Caco-2 (cell line): ENCODE results near the gene SYPL1. TPM values are rescaled to one million over a fixed set of nuclear protein-coding genes. Genes with fewer than 3 reads are reported as not detected.

Experiments
- BruUV-seq: library from RNA; stranded (reverse); fragments of 400-500 nt; replicated peaks from 2 replicates; lab custom pipeline; 2021; lab: Mats Ljungman, UMichigan
- CTCF ChIA-PET: fragments of 300-600 bp; sonication (Branson Sonifier 250); formaldehyde crosslinking; loops from one replicate; lab custom pipeline; 2022; ENCODE audit warnings: antibody characterized with exemption; lab: Charles Lee
- POLR2A ChIA-PET: fragments of 300-600 bp; sonication (Branson Sonifier 250); formaldehyde crosslinking; loops from one replicate; lab custom pipeline; 2022; ENCODE audit warnings: antibody characterized with exemption; lab: Charles Lee
- DNase-seq, 2 experiments: peaks; one replicate each; pipeline versions ENCODE4 v3.0.0 to v3.0.0-alpha.2; 2020 to 2022
- H3K27me3 ChIP-seq: replicated peaks from 2 replicates; pipeline ENCODE4 v1.6.0; 2011; ENCODE audit warnings: low read length; ENCODE audit not compliant: control insufficient read depth, insufficient read depth
- H3K36me3 ChIP-seq: 2 replicates; pipeline ENCODE4 v1.5.1; 2011; ENCODE audit warnings: low read length; ENCODE audit not compliant: control insufficient read depth, insufficient read depth
- H3K4me1 ChIP-seq: fragments of 250-450 bp; sonication (Bioruptor Pico); 2 replicates; pipeline ENCODE4 v1.5.1; 2020; ENCODE audit warnings: mild to moderate bottlenecking
- H3K4me3 ChIP-seq: 2 replicates; pipeline ENCODE4 v1.5.1; 2011; ENCODE audit warnings: low read depth, mild to moderate bottlenecking, control low read depth, low read length
- H3K9me3 ChIP-seq: fragments of 250-450 bp; sonication (Bioruptor Pico); 2 replicates; pipeline ENCODE4 v1.5.1; 2020; ENCODE audit warnings: mild to moderate bottlenecking, moderate library complexity
- H3K27ac Mint-ChIP-seq: one replicate; pipeline ENCODE4 v1.8.0; 2022; ENCODE audit warnings: mixed read lengths; ENCODE audit not compliant: unreplicated experiment
- H3K27me3 Mint-ChIP-seq: one replicate; pipeline ENCODE4 v1.8.0; 2022; ENCODE audit warnings: mixed read lengths; ENCODE audit not compliant: insufficient read depth, unreplicated experiment
- H3K36me3 Mint-ChIP-seq: one replicate; pipeline ENCODE4 v1.8.0; 2022; ENCODE audit warnings: mild to moderate bottlenecking, mixed read lengths; ENCODE audit not compliant: insufficient read depth, unreplicated experiment
- H3K4me1 Mint-ChIP-seq: one replicate; pipeline ENCODE4 v1.8.0; 2022; ENCODE audit warnings: low read depth, mixed read lengths; ENCODE audit not compliant: unreplicated experiment
- H3K4me3 Mint-ChIP-seq: one replicate; pipeline ENCODE4 v1.8.0; 2022; ENCODE audit warnings: mild to moderate bottlenecking, moderate library complexity, mixed read lengths; ENCODE audit not compliant: unreplicated experiment
- H3K9me3 Mint-ChIP-seq: one replicate; pipeline ENCODE4 v1.8.0; 2022; ENCODE audit warnings: mixed read lengths; ENCODE audit not compliant: unreplicated experiment
- intact Hi-C: fragments of 100-400 bp; cut with micrococcal nuclease; formaldehyde crosslinking; loops from one replicate; pipeline ENCODE4 v1.10.0; 2022; ENCODE audit not compliant: unreplicated experiment
- total RNA-seq: library from RNA; stranded (reverse); gene quantifications from 2 replicates; pipeline ENCODE4 v1.2.3, GENCODE V29; 2022
- TF ChIP-seq, protein P1 (sequence below), 2 experiments: fragments of 200-600 bp in 1 of 2; IDR thresholded peaks; 1 replicate in 1 of 2; 2 replicates in 1 of 2; pipeline versions ENCODE4 v1.5.1 to v1.8.0; 2011 to 2022; ENCODE audit warnings: antibody characterized with exemption in 1 of 2, control low read depth in 1 of 2, inconsistent platforms in 1 of 2, low read depth in 1 of 2, low read length in 1 of 2, mild to moderate bottlenecking in 1 of 2, moderate library complexity in 1 of 2; ENCODE audit not compliant: insufficient read depth in 1 of 2, severe bottlenecking in 1 of 2, unreplicated experiment in 1 of 2

SYPL1 gene
- total RNA-seq, 1 experiment from 2014 or later, result 81.0 TPM

DNA sequence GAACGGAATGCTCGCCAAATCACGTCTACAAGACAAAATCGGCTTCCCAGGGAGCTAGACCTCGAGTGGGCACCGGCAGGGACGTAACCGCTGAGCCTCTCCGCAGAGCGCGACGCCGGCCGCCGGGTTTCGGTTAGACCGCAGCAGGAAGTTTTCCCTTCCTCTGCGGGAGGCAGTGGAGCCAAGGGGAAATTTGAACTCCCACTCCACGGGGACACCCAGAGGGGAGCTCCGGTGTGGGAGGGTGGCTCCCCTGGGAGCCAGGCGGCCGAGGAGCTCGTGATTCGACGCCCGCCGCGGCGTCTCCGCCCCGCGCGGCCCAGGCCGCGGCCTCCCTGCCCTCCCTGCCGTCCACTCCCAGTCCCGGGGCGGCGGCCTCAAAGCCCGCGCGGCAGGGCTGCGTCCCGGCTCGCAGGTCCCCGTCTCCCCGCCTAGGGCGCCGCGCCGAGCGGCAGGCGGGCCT is 426 bp downstream of the SYPL1 start:
- H3K27me3 ChIP-seq, result no peaks in the 10 kb centered on the region
- H3K4me3 ChIP-seq, result peak overlapping the region; percentile 59
- peak overlapping the region; percentile 88 for H3K27ac Mint-ChIP-seq
- POLR2A ChIA-PET, result interaction anchor here (0.6 to 1.7 kb wide), 6 partner anchors 30 to 173 kb away, joined by 4 to 16 read pairs (median 4); partner anchors contain the start of gene NAMPT
- no peaks in the 10 kb centered on the region for H3K9me3 ChIP-seq
- H3K27me3 Mint-ChIP-seq, result no peaks in the 10 kb centered on the region
- H3K4me1 Mint-ChIP-seq, result peaks cover 18% of the 10 kb centered on the region
- TF ChIP-seq, protein P1, sequence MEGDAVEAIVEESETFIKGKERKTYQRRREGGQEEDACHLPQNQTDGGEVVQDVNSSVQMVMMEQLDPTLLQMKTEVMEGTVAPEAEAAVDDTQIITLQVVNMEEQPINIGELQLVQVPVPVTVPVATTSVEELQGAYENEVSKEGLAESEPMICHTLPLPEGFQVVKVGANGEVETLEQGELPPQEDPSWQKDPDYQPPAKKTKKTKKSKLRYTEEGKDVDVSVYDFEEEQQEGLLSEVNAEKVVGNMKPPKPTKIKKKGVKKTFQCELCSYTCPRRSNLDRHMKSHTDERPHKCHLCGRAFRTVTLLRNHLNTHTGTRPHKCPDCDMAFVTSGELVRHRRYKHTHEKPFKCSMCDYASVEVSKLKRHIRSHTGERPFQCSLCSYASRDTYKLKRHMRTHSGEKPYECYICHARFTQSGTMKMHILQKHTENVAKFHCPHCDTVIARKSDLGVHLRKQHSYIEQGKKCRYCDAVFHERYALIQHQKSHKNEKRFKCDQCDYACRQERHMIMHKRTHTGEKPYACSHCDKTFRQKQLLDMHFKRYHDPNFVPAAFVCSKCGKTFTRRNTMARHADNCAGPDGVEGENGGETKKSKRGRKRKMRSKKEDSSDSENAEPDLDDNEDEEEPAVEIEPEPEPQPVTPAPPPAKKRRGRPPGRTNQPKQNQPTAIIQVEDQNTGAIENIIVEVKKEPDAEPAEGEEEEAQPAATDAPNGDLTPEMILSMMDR (IDR thresholded peaks at IDR 0.05; ENCODE audit: insufficient read depth in 1 of 2, low read depth in 1 of 2, low read length in 1 of 2, severe bottlenecking in 1 of 2, unreplicated experiment in 1 of 2), result no peak
- intact Hi-C loops, result loop anchor here (1.0 to 5.0 kb wide), 4 partner anchors 41 to 176 kb away; no protein-coding TSS in a partner anchor
- peaks cover 25% of the 10 kb centered on the region for H3K4me1 ChIP-seq
- BruUV-seq, result no TSS peak
- peak overlapping the region; percentile 90 for H3K4me3 Mint-ChIP-seq
- H3K36me3 Mint-ChIP-seq, result peaks cover 6% of the 10 kb centered on the region
- H3K9me3 Mint-ChIP-seq, result no peaks in the 10 kb centered on the region
- H3K36me3 ChIP-seq, result no peaks in the 10 kb centered on the region
- DNase-seq, result peak in 1 of 2 experiments; percentile 84
- CTCF ChIA-PET, result interaction anchor here (0.6 to 1.8 kb wide), 7 partner anchors 9 to 461 kb away, joined by 3 to 7 read pairs (median 4); no protein-coding TSS in a partner anchor

GRCh38 chr7:106110885-106111654 is 1.0 kb downstream of the SYPL1 start:
- H3K4me1 Mint-ChIP-seq, result peaks cover 18% of the 10 kb centered on the region
- TF ChIP-seq, protein P1 (IDR thresholded peaks at IDR 0.05; ENCODE audit: insufficient read depth in 1 of 2, low read depth in 1 of 2, low read length in 1 of 2, severe bottlenecking in 1 of 2, unreplicated experiment in 1 of 2), result no peak
- peak overlapping the region; percentile 59 for H3K4me3 ChIP-seq
- no peaks in the 10 kb centered on the region for H3K9me3 ChIP-seq
- H3K36me3 ChIP-seq, result no peaks in the 10 kb centered on the region
- peaks cover 6% of the 10 kb centered on the region for H3K36me3 Mint-ChIP-seq
- no peaks in the 10 kb centered on the region for H3K9me3 Mint-ChIP-seq
- ChIA-PET CTCF (interaction anchor here (1.7 to 1.8 kb wide), 2 partner anchors 39 to 43 kb away, joined by 4 to 7 read pairs; no protein-coding TSS in a partner anchor), POLR2A (interaction anchor here (1.7 kb wide), 1 partner anchor 39 kb away, joined by 9 read pairs; no protein-coding TSS in a partner anchor)
- peak overlapping the region; percentile 90 for H3K4me3 Mint-ChIP-seq
- H3K27me3 ChIP-seq, result no peaks in the 10 kb centered on the region
- H3K27ac Mint-ChIP-seq, result peak overlapping the region; percentile 88
- DNase-seq, result no peak
- BruUV-seq, result TSS peak; percentile 66
- intact Hi-C loops, result loop anchor here (5.0 kb wide), 1 partner anchor 176 kb away; no protein-coding TSS in a partner anchor
- H3K27me3 Mint-ChIP-seq, result no peaks in the 10 kb centered on the region
- peaks cover 25% of the 10 kb centered on the region for H3K4me1 ChIP-seq

DNA sequence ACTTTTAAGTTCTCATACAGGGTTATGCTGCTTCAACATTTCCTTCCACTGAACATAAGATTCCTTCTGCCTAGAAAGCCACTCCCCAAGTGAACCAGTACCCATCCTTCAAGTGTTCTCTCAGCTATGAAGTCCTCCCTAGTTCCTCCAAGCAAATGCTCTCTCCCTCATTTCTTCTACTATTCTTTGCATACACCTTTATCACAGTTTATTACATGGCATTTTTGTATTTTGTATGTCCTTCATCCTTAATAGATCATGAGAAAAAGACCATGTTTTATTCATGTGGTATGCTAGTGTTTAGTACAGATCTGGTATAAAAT is 1.9 kb downstream of the SYPL1 start:
- Mint-ChIP-seq H3K27ac (no peak overlapping the region), H3K27me3 (no peaks in the 10 kb centered on the region), H3K9me3 (no peaks in the 10 kb centered on the region), H3K4me3 (peak overlapping the region; percentile 90), H3K4me1 (peaks cover 18% of the 10 kb centered on the region), H3K36me3 (peaks cover 6% of the 10 kb centered on the region)
- peaks cover 25% of the 10 kb centered on the region for H3K4me1 ChIP-seq
- DNase-seq, result no peak
- TF ChIP-seq, protein P1 (IDR thresholded peaks at IDR 0.05; ENCODE audit: insufficient read depth in 1 of 2, low read depth in 1 of 2, low read length in 1 of 2, severe bottlenecking in 1 of 2, unreplicated experiment in 1 of 2), result no peak
- intact Hi-C loops, result loop anchor here (5.0 kb wide), 1 partner anchor 177 kb away; no protein-coding TSS in a partner anchor
- no TSS peak for BruUV-seq
- CTCF ChIA-PET, result no interaction called here
- no peaks in the 10 kb centered on the region for H3K9me3 ChIP-seq
- POLR2A ChIA-PET, result no interaction called here
- H3K4me3 ChIP-seq, result peak overlapping the region; percentile 6; the same call in 1 of the 2 replicates
- H3K27me3 ChIP-seq, result no peaks in the 10 kb centered on the region
- no peaks in the 10 kb centered on the region for H3K36me3 ChIP-seq
